EL (cell line): ENCODE measurements around the gene BICRA.
A peak's percentile ranks its signal among the peaks of the same experiment; 100 is the strongest.

ENCODE experiments used
- DNase-seq: peaks from one replicate; pipeline ENCODE4 v3.0.0-alpha.2; 2016

BICRA gene

GRCh38 chr19:47601180-47601904, 7.6 kb upstream of the BICRA start:
- DNase-seq: no peak

- no peak for DNase-seq
Observed at GRCh38 chr19:47603706-47604565, 5.0 kb upstream of the BICRA start.

GRCh38 chr19:47607564-47608073, 1.3 kb upstream of the BICRA start:
- DNase-seq: no peak

GRCh38 chr19:47608074-47608918, 638 bp upstream of the BICRA start:
- peak; percentile 95 for DNase-seq

- peak; percentile 61 for DNase-seq
Observed at GRCh38 chr19:47609906-47610894, 1.3 kb downstream of the BICRA start.

GRCh38 chr19:47610902-47611301, 2.0 kb downstream of the BICRA start:
- DNase-seq: no peak

- peak; percentile 82 for DNase-seq
Observed at GRCh38 chr19:47613165-47614020, 4.5 kb downstream of the BICRA start.

GRCh38 chr19:47614021-47614295, 5.0 kb downstream of the BICRA start:
- no peak for DNase-seq

GRCh38 chr19:47614559-47614958, 5.6 kb downstream of the BICRA start:
- DNase-seq: no peak

GRCh38 chr19:47615230-47615629, 6.3 kb downstream of the BICRA start:
- no peak for DNase-seq

GRCh38 chr19:47615714-47616113, 6.8 kb downstream of the BICRA start:
- DNase-seq: no peak

- no peak for DNase-seq
Observed at GRCh38 chr19:47618771-47619170, 9.8 kb downstream of the BICRA start.

GRCh38 chr19:47619763-47620162, 10.8 kb downstream of the BICRA start:
- no peak for DNase-seq

GRCh38 chr19:47623151-47623920, 14.4 kb downstream of the BICRA start:
- DNase-seq: no peak

GRCh38 chr19:47623921-47624391, 15.0 kb downstream of the BICRA start:
- DNase-seq: no peak

GRCh38 chr19:47625650-47626049, 16.7 kb downstream of the BICRA start:
- no peak for DNase-seq

GRCh38 chr19:47626238-47626637, 17.3 kb downstream of the BICRA start:
- no peak for DNase-seq

GRCh38 chr19:47628078-47628771, 19.3 kb downstream of the BICRA start:
- no peak for DNase-seq

GRCh38 chr19:47630594-47630993, 21.7 kb downstream of the BICRA start:
- no peak for DNase-seq
